H1 (cell line): ENCODE measurements around the gene HDHD3. TPM values are rescaled to one million over a fixed set of nuclear protein-coding genes. Genes with fewer than 3 reads are reported as not detected.

Source experiments
- ASH2L ChIP-seq: fragments of 200-600, 300-600 bp; sonication (generic); IDR thresholded peaks from one replicate; pipeline ENCODE4 v1.7.1; 2017; ENCODE audit warnings: low read length
- ATF3 ChIP-seq: IDR thresholded peaks from 2 replicates; pipeline ENCODE4 v1.6.1; 2011; ENCODE audit warnings: low read depth, mild to moderate bottlenecking, low read length; ENCODE audit not compliant: insufficient read depth
- BCL11A ChIP-seq, 2 experiments: IDR thresholded peaks; one replicate each; pipeline ENCODE4 v1.6.1; 2011; ENCODE audit warnings: low read depth in 2 of 2, low read length in 2 of 2, mild to moderate bottlenecking in 2 of 2
- CBX8 ChIP-seq: fragments of 300-800, 300-1000 bp; sonication (generic); IDR thresholded peaks from 2 replicates; pipeline ENCODE4 v1.7.1; 2016; ENCODE audit warnings: low read depth, low read length, borderline replicate concordance
- CHD1 ChIP-seq: IDR thresholded peaks from 2 replicates; pipeline ENCODE4 v1.6.1; 2012; ENCODE audit warnings: low read depth, low read length, improper control_type of control experiment
- CREB1 ChIP-seq: IDR thresholded peaks from 2 replicates; pipeline ENCODE4 v1.6.1; 2012; ENCODE audit warnings: inconsistent platforms
- CTCF ChIP-seq, 3 experiments: IDR thresholded peaks; 1 replicate in 2 of 3; 2 replicates in 1 of 3; pipeline versions ENCODE4 v1.5.1 to v1.6.1; 2011; ENCODE audit warnings: low read length in 3 of 3, mild to moderate bottlenecking in 3 of 3, inconsistent platforms in 2 of 3, low read depth in 1 of 3, moderate library complexity in 1 of 3; ENCODE audit not compliant: insufficient read depth in 1 of 3; ENCODE audit errors: control extremely low read depth in 1 of 3
- EZH2 ChIP-seq: fragments of 200-600 bp; sonication (generic); IDR thresholded peaks from 2 replicates; pipeline ENCODE4 v1.7.1; 2012; ENCODE audit warnings: low read depth, mild to moderate bottlenecking, moderate library complexity, low read length, inconsistent platforms; ENCODE audit not compliant: severe bottlenecking
- KDM1A ChIP-seq: fragments of 200-600, 300-600 bp; sonication (generic); IDR thresholded peaks from 2 replicates; pipeline ENCODE4 v1.7.1; 2016; ENCODE audit warnings: mild to moderate bottlenecking, low read length, borderline replicate concordance
- KDM4A ChIP-seq: IDR thresholded peaks from one replicate; pipeline ENCODE4 v1.7.1; 2012; ENCODE audit warnings: low read depth, mild to moderate bottlenecking, moderate library complexity, low read length, inconsistent platforms; ENCODE audit not compliant: severe bottlenecking
- POLR2A ChIP-seq, 2 experiments: IDR thresholded peaks; 1 replicate in 1 of 2; 2 replicates in 1 of 2; pipeline ENCODE4 v1.6.1; 2011; ENCODE audit warnings: low read depth in 2 of 2, low read length in 2 of 2, mild to moderate bottlenecking in 2 of 2; ENCODE audit errors: control extremely low read depth in 1 of 2
- RBBP5 ChIP-seq: IDR thresholded peaks from 2 replicates; pipeline ENCODE4 v1.7.1; 2012; ENCODE audit warnings: low read depth, mild to moderate bottlenecking, inconsistent platforms, low read length, moderate library complexity, borderline replicate concordance
- RFX5 ChIP-seq: IDR thresholded peaks from 2 replicates; pipeline ENCODE4 v1.6.1; 2011; ENCODE audit warnings: low read depth, low read length, improper control_type of control experiment, borderline replicate concordance
- RXRA ChIP-seq: IDR thresholded peaks from 2 replicates; pipeline ENCODE4 v1.6.1; 2011; ENCODE audit warnings: low read depth, mild to moderate bottlenecking, low read length, moderate library complexity; ENCODE audit not compliant: insufficient read depth
- SIX5 ChIP-seq: IDR thresholded peaks from 2 replicates; pipeline ENCODE4 v1.6.1; 2011; ENCODE audit warnings: mild to moderate bottlenecking, low read depth, low read length
- SP2 ChIP-seq: IDR thresholded peaks from 2 replicates; pipeline ENCODE4 v1.6.1; 2012; ENCODE audit warnings: mild to moderate bottlenecking, low read length, inconsistent platforms
- SRF ChIP-seq: IDR thresholded peaks from 2 replicates; pipeline ENCODE4 v1.6.1; 2011; ENCODE audit warnings: mild to moderate bottlenecking, low read depth, low read length, moderate library complexity
- SUZ12 ChIP-seq: fragments of 200-600 bp; sonication (generic); IDR thresholded peaks from 2 replicates; pipeline ENCODE4 v1.6.1; 2012; ENCODE audit warnings: mild to moderate bottlenecking, inconsistent platforms, low read length, moderate library complexity, mixed read lengths
- TAF1 ChIP-seq: IDR thresholded peaks from 2 replicates; pipeline ENCODE4 v1.6.1; 2011; ENCODE audit warnings: mild to moderate bottlenecking, low read depth, low read length
- TCF12 ChIP-seq: IDR thresholded peaks from 2 replicates; pipeline ENCODE4 v1.6.1; 2011; ENCODE audit warnings: low read depth, mild to moderate bottlenecking, low read length
- USF2 ChIP-seq: IDR thresholded peaks from 2 replicates; pipeline ENCODE4 v1.6.1; 2011; ENCODE audit warnings: low read length, improper control_type of control experiment
- polyA plus RNA-seq, 7 experiments: library from polyadenylated mRNA; depleted of rRNA in 3 of 7; stranded (reverse) in 5 of 7; unstranded in 2 of 7; fragments of >200 nt in 5 of 7; fragments of 200-250 nt in 2 of 7; gene quantifications; 1 replicate in 5 of 7; 2 replicates in 1 of 7; 4 replicates in 1 of 7; pipeline versions ENCODE4 v1.2.1 to v1.2.3, GENCODE V29; 2011 to 2013; ENCODE audit warnings: missing spikeins in 2 of 7, mixed read lengths in 2 of 7
- total RNA-seq: library from RNA; stranded (reverse); fragmentation: NEBNext Ultra II Directional; extraction: Animal tissue kit (Norgen Biotek cat#: 25700); gene quantifications from 2 replicates; pipeline ENCODE4 v1.2.1, GENCODE V29; 2021

HDHD3 gene
- total and polyA plus RNA-seq, 2 of the 8 experiments (the other 6 are each of a cell fraction or from before 2014, with no cell fraction given) = 12.1 to 25.3 TPM

GRCh38 chr9:113410207-113410864 is 33.5 kb upstream of the HDHD3 start, which contains the start of the genes C9orf43 and POLE3 (continued):
- TF ChIP-seq USF2 (peak; percentile 84), ASH2L (peak; percentile 96), SIX5 (no peak), CHD1 (no peak), RXRA (no peak), SP2 (no peak), KDM1A (no peak), EZH2 (no peak), KDM4A (peak; percentile 36), RBBP5 (peak; percentile 90; the same call in 1 of the 2 replicates), ATF3 (no peak), SRF (no peak), CTCF (IDR thresholded peaks at IDR 0.05; ENCODE audit: control extremely low read depth in 1 of 3, insufficient read depth in 1 of 3, low read depth in 1 of 3, low read length in 3 of 3) (no peak), SUZ12 (no peak), POLR2A (IDR thresholded peaks at IDR 0.05; ENCODE audit: control extremely low read depth in 1 of 2, low read depth in 2 of 2, low read length in 2 of 2) (peak; percentile 90), CBX8 (no peak), CREB1 (peak; percentile 82), BCL11A (IDR thresholded peaks at IDR 0.05; ENCODE audit: low read depth in 2 of 2, low read length in 2 of 2) (no peak), TAF1 (peak; percentile 75), RFX5 (no peak), TCF12 (0 out of 2 replicates have a peak, but pooled peaks have one; percentile 4)
